ENCODE data around the gene TCF7L1.

Gene TCF7L1

GRCh38 chr2:85133751-85134254, 611 bp downstream of the TCF7L1 start:
- no peak for TF ChIP-seq CTCF (conservative IDR thresholded peaks at IDR 0.05; ENCODE audit: low read length)
- TF ChIP-seq EZH2phosphoT487 (IDR thresholded peaks at IDR 0.05; ENCODE audit: borderline replicate concordance), result no peak
- Histone ChIP-seq H3K27me3 (ENCODE audit: insufficient read depth, low read length, poor library complexity, severe bottlenecking) (no peaks in the 10 kb centered on the region), H3K9me3 (ENCODE audit: insufficient read depth, low read depth, low read length) (no peaks in the 10 kb centered on the region), H3K4me1 (ENCODE audit: insufficient read depth, low read length, poor library complexity, severe bottlenecking) (no peaks in the 10 kb centered on the region), H3F3A (ENCODE audit: low read depth) (no peaks in the 10 kb centered on the region), H3K36me3 (ENCODE audit: insufficient read depth, low read length) (no peaks in the 10 kb centered on the region), H3K79me2 (ENCODE audit: insufficient read depth, low read length) (no peaks in the 10 kb centered on the region), H3K9ac (ENCODE audit: low read depth, low read length, poor library complexity, severe bottlenecking) (no peak overlapping the region), H2AFZ (ENCODE audit: low read length) (no peak overlapping the region), H3K4me2 (ENCODE audit: low read depth, low read length, poor library complexity, severe bottlenecking) (no peak overlapping the region), H3K9me2 (replicated peaks; ENCODE audit: low read depth, low read length) (no peaks in the 10 kb centered on the region), H4K20me1 (ENCODE audit: insufficient read depth, low read length, poor library complexity, severe bottlenecking) (no peaks in the 10 kb centered on the region), H3K4me3 (ENCODE audit: low read length, poor library complexity, severe bottlenecking) (no peak overlapping the region)

- no peaks in the 10 kb centered on the region for H3K9me3 ChIP-seq (ENCODE audit: insufficient read depth, low read depth, low read length)
- H3K9ac ChIP-seq (ENCODE audit: low read depth, low read length, poor library complexity, severe bottlenecking), result no peak overlapping the region
- no peaks in the 10 kb centered on the region for H3F3A ChIP-seq (ENCODE audit: low read depth)
- H3K4me1 ChIP-seq (ENCODE audit: insufficient read depth, low read length, poor library complexity, severe bottlenecking), result no peaks in the 10 kb centered on the region
- no peaks in the 10 kb centered on the region for H4K20me1 ChIP-seq (ENCODE audit: insufficient read depth, low read length, poor library complexity, severe bottlenecking)
- no peaks in the 10 kb centered on the region for H3K9me2 ChIP-seq (replicated peaks; ENCODE audit: low read depth, low read length)
- no peaks in the 10 kb centered on the region for H3K79me2 ChIP-seq (ENCODE audit: insufficient read depth, low read length)
- no peaks in the 10 kb centered on the region for H3K27me3 ChIP-seq (ENCODE audit: insufficient read depth, low read length, poor library complexity, severe bottlenecking)
- TF ChIP-seq CTCF (conservative IDR thresholded peaks at IDR 0.05; ENCODE audit: low read length) (no peak), EZH2phosphoT487 (IDR thresholded peaks at IDR 0.05; ENCODE audit: borderline replicate concordance) (no peak)
- no peak overlapping the region for H3K4me3 ChIP-seq (ENCODE audit: low read length, poor library complexity, severe bottlenecking)
- H3K36me3 ChIP-seq (ENCODE audit: insufficient read depth, low read length), result no peaks in the 10 kb centered on the region
- H2AFZ ChIP-seq (ENCODE audit: low read length), result no peak overlapping the region
- H3K4me2 ChIP-seq (ENCODE audit: low read depth, low read length, poor library complexity, severe bottlenecking), result no peak overlapping the region
These were observed 1.2 kb downstream of the TCF7L1 start for GRCh38 chr2:85134255-85134895.

- TF ChIP-seq CTCF (conservative IDR thresholded peaks at IDR 0.05; ENCODE audit: low read length), result no peak
- no peak for TF ChIP-seq EZH2phosphoT487 (IDR thresholded peaks at IDR 0.05; ENCODE audit: borderline replicate concordance)
- no peak overlapping the region for H3K4me3 ChIP-seq (ENCODE audit: low read length, poor library complexity, severe bottlenecking)
These were observed 1.9 kb downstream of the TCF7L1 start for GRCh38 chr2:85134896-85135659.

More at GRCh38 chr2:85134896-85135659, 1.9 kb downstream of the TCF7L1 start:
- no peaks in the 10 kb centered on the region for H3F3A ChIP-seq (ENCODE audit: low read depth)
- no peaks in the 10 kb centered on the region for H4K20me1 ChIP-seq (ENCODE audit: insufficient read depth, low read length, poor library complexity, severe bottlenecking)
- H2AFZ ChIP-seq (ENCODE audit: low read length), result no peak overlapping the region
- H3K4me1 ChIP-seq (ENCODE audit: insufficient read depth, low read length, poor library complexity, severe bottlenecking), result no peaks in the 10 kb centered on the region
- H3K27me3 ChIP-seq (ENCODE audit: insufficient read depth, low read length, poor library complexity, severe bottlenecking), result no peaks in the 10 kb centered on the region
- no peaks in the 10 kb centered on the region for H3K9me3 ChIP-seq (ENCODE audit: insufficient read depth, low read depth, low read length)
- H3K4me2 ChIP-seq (ENCODE audit: low read depth, low read length, poor library complexity, severe bottlenecking), result no peak overlapping the region
- no peaks in the 10 kb centered on the region for H3K9me2 ChIP-seq (replicated peaks; ENCODE audit: low read depth, low read length)
- no peaks in the 10 kb centered on the region for H3K36me3 ChIP-seq (ENCODE audit: insufficient read depth, low read length)
- H3K79me2 ChIP-seq (ENCODE audit: insufficient read depth, low read length), result no peaks in the 10 kb centered on the region
- no peak overlapping the region for H3K9ac ChIP-seq (ENCODE audit: low read depth, low read length, poor library complexity, severe bottlenecking)
